GM12873 (cell line): Measurements from ENCODE around the gene AK1.

Source experiments
- CTCF ChIP-seq: IDR thresholded peaks from 2 replicates; pipeline ENCODE4 v1.5.1; 2012; ENCODE audit warnings: low read depth, mild to moderate bottlenecking, moderate library complexity, low read length, control low read depth; ENCODE audit not compliant: insufficient read depth; ENCODE audit errors: missing control alignments

The AK1 gene

DNA sequence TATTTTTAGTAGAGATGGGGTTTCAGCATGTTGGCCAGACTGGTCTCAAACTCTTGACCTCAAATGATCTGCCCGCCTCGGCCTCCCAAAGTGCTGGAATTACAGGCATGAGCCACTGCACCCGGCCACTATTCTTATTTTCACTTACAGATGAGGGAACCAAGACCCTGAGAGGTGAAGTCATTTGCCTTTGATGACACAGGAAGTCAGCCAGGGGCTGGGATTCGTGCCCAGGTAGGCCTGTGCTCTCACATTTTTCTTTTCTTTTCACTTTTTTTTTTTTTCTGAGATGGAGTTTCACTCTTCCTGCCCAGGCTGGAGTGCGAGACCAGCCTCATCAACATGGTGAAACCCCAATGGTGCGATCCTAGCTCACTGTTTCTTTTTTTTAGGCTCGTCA is 45.2 kb downstream of the AK1 start:
- no peak for TF ChIP-seq CTCF

- no peak for TF ChIP-seq CTCF
Observed at GRCh38 chr9:127829205-127829906, 48.1 kb downstream of the AK1 start.

GRCh38 chr9:127828262-127829031 is 49.0 kb downstream of the AK1 start:
- TF ChIP-seq CTCF, result no peak

DNA sequence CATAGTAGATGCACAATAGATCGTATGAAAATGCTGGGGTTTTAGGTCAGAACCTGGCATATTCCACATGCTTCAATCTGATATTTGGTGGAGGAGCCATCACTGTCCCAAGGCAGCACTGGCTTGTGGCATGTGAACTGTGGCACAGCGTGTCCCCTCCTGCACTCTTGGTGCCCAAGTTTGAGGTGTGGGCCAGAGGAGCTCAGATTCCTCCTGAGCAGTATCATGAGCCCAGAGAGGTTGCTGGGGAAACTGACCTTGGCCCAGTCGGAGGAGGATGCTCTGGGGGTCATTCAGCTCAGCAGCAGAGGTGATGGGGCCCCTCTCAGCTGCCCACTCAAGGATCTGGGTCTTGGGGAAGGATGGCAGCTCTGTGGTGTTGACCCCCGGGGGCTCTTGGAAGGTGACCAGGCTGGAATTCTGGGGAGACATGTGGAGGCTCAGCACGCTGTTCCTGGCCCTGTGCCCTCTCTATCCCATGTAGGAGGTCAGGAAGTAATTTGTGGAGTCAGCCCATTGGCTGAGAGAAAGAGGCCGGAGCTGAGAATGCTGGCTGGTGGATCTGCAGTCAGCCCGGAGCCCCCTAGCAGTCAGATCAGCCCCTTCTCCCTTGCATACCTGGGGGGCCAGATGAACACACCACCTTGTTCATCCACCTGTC is 51.1 kb downstream of the AK1 start:
- no peak for TF ChIP-seq CTCF

DNA sequence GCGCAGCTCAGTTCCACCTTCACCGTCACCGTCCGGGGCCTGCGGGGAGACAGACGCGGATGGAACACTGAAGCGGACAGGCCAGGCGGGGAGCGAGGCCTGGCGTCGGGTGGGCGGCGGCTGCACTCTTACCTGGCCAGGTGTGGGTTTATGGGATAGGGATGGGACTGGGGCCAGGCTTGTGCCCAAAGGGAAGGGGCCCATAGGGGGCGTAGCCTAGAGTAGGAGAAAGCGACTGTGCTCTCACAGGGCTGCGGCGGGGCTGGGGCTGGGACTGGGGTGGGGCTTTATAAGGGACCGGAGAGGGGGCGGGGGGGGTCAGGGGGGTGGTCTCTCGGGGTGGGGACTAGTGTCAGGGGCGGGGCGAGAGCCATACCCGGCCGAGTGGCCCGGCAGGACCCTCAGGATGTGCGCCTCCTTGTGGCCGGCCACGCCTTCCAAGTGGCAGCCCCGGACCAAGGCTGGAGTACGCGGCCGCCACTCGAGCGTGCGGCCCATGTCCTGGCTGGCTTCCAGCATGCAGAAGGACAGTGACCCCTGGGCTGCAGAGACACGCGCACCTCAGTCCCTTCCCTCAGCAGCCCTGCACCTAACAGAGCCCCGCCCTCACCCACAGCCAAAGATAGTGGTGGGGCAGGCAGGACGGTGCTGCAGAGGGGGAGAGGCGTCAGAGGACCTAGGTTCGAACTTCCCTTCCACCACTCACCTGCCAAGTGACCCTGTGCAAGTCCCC is 52.0 kb downstream of the AK1 start:
- TF ChIP-seq CTCF, result peak; percentile 27

- TF ChIP-seq CTCF, result no peak
Observed at GRCh38 chr9:127822108-127822507, 55.4 kb downstream of the AK1 start.

DNA sequence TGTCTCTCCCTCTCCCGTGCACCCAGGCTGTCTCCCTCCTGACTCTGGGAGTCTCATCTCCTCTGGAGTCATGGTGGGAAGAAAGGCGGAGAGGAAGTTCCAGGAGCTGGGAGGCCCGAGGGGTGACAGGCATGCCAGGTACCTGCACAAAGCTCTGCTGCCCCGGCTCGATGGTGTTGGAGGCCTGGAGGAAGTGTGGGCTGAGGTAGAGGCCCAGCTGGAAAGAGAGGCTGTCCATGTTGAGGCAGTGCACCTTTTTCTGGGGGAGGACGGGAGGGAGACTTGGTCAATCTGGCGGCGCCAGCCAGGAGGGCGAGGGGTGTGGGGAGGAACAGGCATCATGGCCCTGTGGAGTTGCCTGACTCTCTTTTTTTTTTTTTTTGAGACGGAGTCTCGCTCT is 58.9 kb downstream of the AK1 start:
- no peak for TF ChIP-seq CTCF
